Measurements from ENCODE around the gene ELANE.

ELANE gene

GRCh38 chr19:805600-806550 lies 46.2 kb upstream of the ELANE start:
- no peak for DNase-seq (ENCODE audit: low spot score)
- Histone ChIP-seq H3K27ac (no peak overlapping the region), H3K4me3 (no peak overlapping the region)
- TF ChIP-seq, protein P1, sequence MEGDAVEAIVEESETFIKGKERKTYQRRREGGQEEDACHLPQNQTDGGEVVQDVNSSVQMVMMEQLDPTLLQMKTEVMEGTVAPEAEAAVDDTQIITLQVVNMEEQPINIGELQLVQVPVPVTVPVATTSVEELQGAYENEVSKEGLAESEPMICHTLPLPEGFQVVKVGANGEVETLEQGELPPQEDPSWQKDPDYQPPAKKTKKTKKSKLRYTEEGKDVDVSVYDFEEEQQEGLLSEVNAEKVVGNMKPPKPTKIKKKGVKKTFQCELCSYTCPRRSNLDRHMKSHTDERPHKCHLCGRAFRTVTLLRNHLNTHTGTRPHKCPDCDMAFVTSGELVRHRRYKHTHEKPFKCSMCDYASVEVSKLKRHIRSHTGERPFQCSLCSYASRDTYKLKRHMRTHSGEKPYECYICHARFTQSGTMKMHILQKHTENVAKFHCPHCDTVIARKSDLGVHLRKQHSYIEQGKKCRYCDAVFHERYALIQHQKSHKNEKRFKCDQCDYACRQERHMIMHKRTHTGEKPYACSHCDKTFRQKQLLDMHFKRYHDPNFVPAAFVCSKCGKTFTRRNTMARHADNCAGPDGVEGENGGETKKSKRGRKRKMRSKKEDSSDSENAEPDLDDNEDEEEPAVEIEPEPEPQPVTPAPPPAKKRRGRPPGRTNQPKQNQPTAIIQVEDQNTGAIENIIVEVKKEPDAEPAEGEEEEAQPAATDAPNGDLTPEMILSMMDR (IDR thresholded peaks at IDR 0.05) = no peak

GRCh38 chr19:806815-807421 lies 45.2 kb upstream of the ELANE start:
- no peak for DNase-seq (ENCODE audit: low spot score)
- no peak overlapping the region for H3K27ac ChIP-seq
- no peak overlapping the region for H3K4me3 ChIP-seq
- TF ChIP-seq, protein P1 (IDR thresholded peaks at IDR 0.05) = no peak

- no peak overlapping the region for H3K27ac ChIP-seq
- no peak for DNase-seq (ENCODE audit: low spot score)
- TF ChIP-seq, protein P1 (IDR thresholded peaks at IDR 0.05) = no peak
- H3K4me3 ChIP-seq = no peak overlapping the region
Observed at GRCh38 chr19:807627-808422, 44.3 kb upstream of the ELANE start.

DNA sequence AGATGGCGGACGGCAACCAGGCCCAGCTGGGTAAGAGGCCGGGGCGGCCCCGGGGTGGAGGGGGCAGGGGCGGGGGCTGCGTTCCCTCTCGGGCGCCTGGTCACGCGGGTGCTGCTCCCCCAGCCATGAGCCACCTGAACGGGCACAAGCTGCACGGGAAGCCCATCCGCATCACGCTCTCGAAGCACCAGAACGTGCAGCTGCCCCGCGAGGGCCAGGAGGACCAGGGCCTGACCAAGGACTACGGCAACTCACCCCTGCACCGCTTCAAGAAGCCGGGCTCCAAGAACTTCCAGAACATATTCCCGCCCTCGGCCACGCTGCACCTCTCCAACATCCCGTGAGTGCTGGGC lies 43.7 kb upstream of the ELANE start:
- DNase-seq (ENCODE audit: low spot score) = no peak
- Histone ChIP-seq H3K27ac (no peak overlapping the region), H3K4me3 (no peak overlapping the region)
- TF ChIP-seq, protein P1 (IDR thresholded peaks at IDR 0.05) = no peak

- Histone ChIP-seq H3K27ac (no peak overlapping the region), H3K4me3 (no peak overlapping the region)
- TF ChIP-seq, protein P1 (IDR thresholded peaks at IDR 0.05) = no peak
- no peak for DNase-seq (ENCODE audit: low spot score)
Observed at GRCh38 chr19:810077-810855, 41.8 kb upstream of the ELANE start.

GRCh38 chr19:810883-811489 lies 41.1 kb upstream of the ELANE start:
- TF ChIP-seq, protein P1 (IDR thresholded peaks at IDR 0.05) = no peak
- Histone ChIP-seq H3K4me3 (no peak overlapping the region), H3K27ac (no peak overlapping the region)
- no peak for DNase-seq (ENCODE audit: low spot score)
